Coronary artery (tissue), 2 donors: ENCODE data around the gene ZBTB6.

Source experiments
- DNase-seq: peaks from one replicate; pipeline ENCODE4 v3.0.0-alpha.2; 2017; ENCODE audit warnings: low spot score
- H3K27ac ChIP-seq, 2 donors: fragments of 200-600 bp; sonication (generic); one replicate each; pipeline ENCODE4 v1.5.1; 2016 to 2019
- H3K4me3 ChIP-seq: fragments of 200-600 bp; sonication (generic); 2 replicates; pipeline ENCODE4 v1.5.1; 2016; ENCODE audit warnings: mild to moderate bottlenecking, moderate library complexity
- CTCF ChIP-seq: fragments of 200-600 bp; sonication (generic); IDR thresholded peaks from one replicate; pipeline ENCODE4 v1.5.1; 2019; ENCODE audit warnings: antibody characterized with exemption

The ZBTB6 gene

GRCh38 chr9:122939601-122940000, 26.5 kb upstream of the ZBTB6 start:
- no peak for TF ChIP-seq CTCF
- Histone ChIP-seq H3K4me3 (no peak overlapping the region), H3K27ac (no peak overlapping the region)
- DNase-seq: no peak

- Histone ChIP-seq H3K4me3 (no peak overlapping the region), H3K27ac (no peak overlapping the region)
- TF ChIP-seq CTCF: no peak
- no peak for DNase-seq
Observed at GRCh38 chr9:122936883-122937282, 23.8 kb upstream of the ZBTB6 start.

- Histone ChIP-seq H3K27ac (no peak overlapping the region), H3K4me3 (no peak overlapping the region)
- no peak for TF ChIP-seq CTCF
- DNase-seq: no peak
Observed at GRCh38 chr9:122936464-122936863, 23.3 kb upstream of the ZBTB6 start.

GRCh38 chr9:122931226-122932121, 18.4 kb upstream of the ZBTB6 start, which contains the start of gene ZBTB26:
Gene ZBTB26 (minus strand): TSS chr9:122931512. CDS start chr9:122919934, 11,578 bp downstream.
- DNase-seq: peak; percentile 98
- TF ChIP-seq CTCF: no peak
- Histone ChIP-seq H3K4me3 (peak within 1 kb of the TSS; percentile 76), H3K27ac (peak within 1 kb of the TSS; percentile 59 to 85)

- Histone ChIP-seq H3K27ac (peak overlapping the region; percentile 59 to 85), H3K4me3 (peak overlapping the region; percentile 76)
- no peak for TF ChIP-seq CTCF
- no peak for DNase-seq
Observed at GRCh38 chr9:122930541-122931225, 17.6 kb upstream of the ZBTB6 start.

GRCh38 chr9:122929796-122930354, 16.8 kb upstream of the ZBTB6 start:
- no peak for DNase-seq
- no peak for TF ChIP-seq CTCF
- Histone ChIP-seq H3K4me3 (peak overlapping the region; percentile 76), H3K27ac (no peak overlapping the region)
